SU-DHL-6 (cell line): ENCODE measurements around the gene ADCY7.

Source experiments
- H2AFZ ChIP-seq: fragments of 200-600 bp; sonication (generic); 2 replicates; pipeline ENCODE4 v1.6.1; 2014; ENCODE audit warnings: low read depth, mild to moderate bottlenecking, moderate library complexity, mixed read lengths, antibody characterized with exemption, low read length; ENCODE audit not compliant: severe bottlenecking
- H3F3A ChIP-seq: fragments of 200-600 bp; shearing (Covaris generic); 2 replicates; pipeline ENCODE4 v1.6.0; 2016; ENCODE audit warnings: antibody characterized with exemption, mild to moderate bottlenecking; ENCODE audit not compliant: insufficient read depth
- H3K27ac ChIP-seq: fragments of 200-600 bp; sonication (generic); 2 replicates; pipeline ENCODE4 v1.5.1; 2016; ENCODE audit warnings: low read depth, mild to moderate bottlenecking, low read length, moderate library complexity, mixed read lengths
- H3K27me3 ChIP-seq: fragments of 200-600 bp; sonication (generic), shearing (Covaris generic); 2 replicates; pipeline ENCODE4 v1.6.0; 2014; ENCODE audit warnings: mild to moderate bottlenecking, low read length
- H3K36me3 ChIP-seq: fragments of 200-600 bp; sonication (generic); 2 replicates; pipeline ENCODE4 v1.6.1; 2014; ENCODE audit warnings: mild to moderate bottlenecking, low read length, mixed read lengths
- H3K4me2 ChIP-seq: fragments of 300-600, 200-600 bp; shearing (Covaris generic), sonication (generic); 2 replicates; pipeline ENCODE4 v1.6.0; 2014; ENCODE audit warnings: low read length, low read depth, mild to moderate bottlenecking; ENCODE audit not compliant: poor library complexity, severe bottlenecking
- H3K4me3 ChIP-seq: fragments of 200-600 bp; sonication (generic); 2 replicates; pipeline ENCODE4 v1.5.1; 2014; ENCODE audit warnings: antibody characterized with exemption, low read length, mild to moderate bottlenecking, mixed read lengths; ENCODE audit not compliant: insufficient read depth, poor library complexity, severe bottlenecking
- H3K79me2 ChIP-seq: fragments of 200-600 bp; sonication (generic); 2 replicates; pipeline ENCODE4 v1.6.1; 2014; ENCODE audit warnings: mild to moderate bottlenecking, low read length, moderate library complexity; ENCODE audit not compliant: insufficient read depth
- H3K9ac ChIP-seq: fragments of 200-600 bp; sonication (generic); 2 replicates; pipeline ENCODE4 v1.7.0; 2014; ENCODE audit warnings: mild to moderate bottlenecking, low read length
- H3K9me2 ChIP-seq: fragments of 200-600 bp; sonication (generic); replicated peaks from 2 replicates; pipeline ENCODE4 v1.6.1; 2014; ENCODE audit warnings: low read length; ENCODE audit not compliant: insufficient read depth
- H3K9me3 ChIP-seq: fragments of 200-600 bp; sonication (generic); 2 replicates; pipeline ENCODE4 v1.6.1; 2014; ENCODE audit warnings: low read length, mixed read lengths; ENCODE audit not compliant: insufficient read depth
- H4K20me1 ChIP-seq: fragments of 200-600 bp; sonication (generic); 2 replicates; pipeline ENCODE4 v1.6.1; 2014; ENCODE audit warnings: low read depth, mild to moderate bottlenecking, antibody characterized with exemption, low read length, moderate library complexity, mixed read lengths
- EZH2phosphoT487 ChIP-seq: fragments of 200-600 bp; sonication (generic), shearing (Covaris generic); conservative IDR thresholded peaks from 2 replicates; pipeline ENCODE4 v1.6.1; 2018; ENCODE audit warnings: mild to moderate bottlenecking, antibody characterized with exemption, low read length, moderate library complexity, mixed read lengths
- TF ChIP-seq, protein P1 (sequence below): fragments of 200-600 bp; sonication (generic); IDR thresholded peaks from one replicate; pipeline ENCODE4 v1.5.1; 2017; ENCODE audit warnings: antibody characterized with exemption, mild to moderate bottlenecking, low read length, moderate library complexity; ENCODE audit not compliant: insufficient read depth, poor library complexity, severe bottlenecking

The ADCY7 gene

GRCh38 chr16:50360779-50361178, 94.4 kb downstream of the ADCY7 start:
- TF ChIP-seq, protein P1, sequence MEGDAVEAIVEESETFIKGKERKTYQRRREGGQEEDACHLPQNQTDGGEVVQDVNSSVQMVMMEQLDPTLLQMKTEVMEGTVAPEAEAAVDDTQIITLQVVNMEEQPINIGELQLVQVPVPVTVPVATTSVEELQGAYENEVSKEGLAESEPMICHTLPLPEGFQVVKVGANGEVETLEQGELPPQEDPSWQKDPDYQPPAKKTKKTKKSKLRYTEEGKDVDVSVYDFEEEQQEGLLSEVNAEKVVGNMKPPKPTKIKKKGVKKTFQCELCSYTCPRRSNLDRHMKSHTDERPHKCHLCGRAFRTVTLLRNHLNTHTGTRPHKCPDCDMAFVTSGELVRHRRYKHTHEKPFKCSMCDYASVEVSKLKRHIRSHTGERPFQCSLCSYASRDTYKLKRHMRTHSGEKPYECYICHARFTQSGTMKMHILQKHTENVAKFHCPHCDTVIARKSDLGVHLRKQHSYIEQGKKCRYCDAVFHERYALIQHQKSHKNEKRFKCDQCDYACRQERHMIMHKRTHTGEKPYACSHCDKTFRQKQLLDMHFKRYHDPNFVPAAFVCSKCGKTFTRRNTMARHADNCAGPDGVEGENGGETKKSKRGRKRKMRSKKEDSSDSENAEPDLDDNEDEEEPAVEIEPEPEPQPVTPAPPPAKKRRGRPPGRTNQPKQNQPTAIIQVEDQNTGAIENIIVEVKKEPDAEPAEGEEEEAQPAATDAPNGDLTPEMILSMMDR = no peak
- no peak for TF ChIP-seq EZH2phosphoT487
- no peak overlapping the region for H3K4me2 ChIP-seq
- no peak overlapping the region for H3K27ac ChIP-seq
- H3K9me3 ChIP-seq = no peaks in the 10 kb centered on the region
- H3K79me2 ChIP-seq = peaks cover 91% of the 10 kb centered on the region
- H3K9ac ChIP-seq = no peak overlapping the region
- H3K36me3 ChIP-seq = peaks cover 36% of the 10 kb centered on the region
- no peak overlapping the region for H3K4me3 ChIP-seq
- peaks cover 8% of the 10 kb centered on the region for H4K20me1 ChIP-seq
- H2AFZ ChIP-seq = no peak overlapping the region
- H3K27me3 ChIP-seq = no peaks in the 10 kb centered on the region
- no peaks in the 10 kb centered on the region for H3K9me2 ChIP-seq
- H3F3A ChIP-seq = peaks cover 13% of the 10 kb centered on the region

DNA sequence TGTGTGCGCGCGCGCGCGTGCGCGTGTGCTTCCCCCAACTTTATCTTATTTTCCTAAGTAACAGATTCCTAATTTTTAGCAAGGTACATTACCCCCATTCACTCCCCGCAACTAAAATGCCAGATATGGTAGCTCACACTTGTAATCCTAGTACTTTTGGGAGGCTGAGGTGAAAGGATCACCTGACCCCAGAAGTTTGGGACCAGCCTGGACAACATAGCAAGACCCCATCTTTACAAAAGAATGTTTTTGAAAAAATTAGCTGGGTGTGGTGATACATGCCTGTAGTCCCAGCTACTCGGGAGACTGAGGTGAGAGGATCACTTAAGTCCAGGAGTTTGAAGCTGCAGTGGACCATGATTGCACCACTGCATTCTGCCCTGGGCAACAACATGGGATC, 97.3 kb downstream of the ADCY7 start:
- H3K27me3 ChIP-seq = no peaks in the 10 kb centered on the region
- H3K9ac ChIP-seq = no peak overlapping the region
- H3K36me3 ChIP-seq = peaks cover 43% of the 10 kb centered on the region
- H3K9me2 ChIP-seq = no peaks in the 10 kb centered on the region
- no peak overlapping the region for H3K4me3 ChIP-seq
- no peaks in the 10 kb centered on the region for H3F3A ChIP-seq
- H3K27ac ChIP-seq = no peak overlapping the region
- H3K9me3 ChIP-seq = no peaks in the 10 kb centered on the region
- peaks cover 8% of the 10 kb centered on the region for H4K20me1 ChIP-seq
- H3K4me2 ChIP-seq = no peak overlapping the region
- peaks cover 98% of the 10 kb centered on the region for H3K79me2 ChIP-seq
- H2AFZ ChIP-seq = no peak overlapping the region
- TF ChIP-seq, protein P1 = no peak
- TF ChIP-seq EZH2phosphoT487 = no peak

- no peak overlapping the region for H3K27ac ChIP-seq
- H3K79me2 ChIP-seq = peaks cover 75% of the 10 kb centered on the region
- peaks cover 30% of the 10 kb centered on the region for H3K36me3 ChIP-seq
- no peaks in the 10 kb centered on the region for H3K9me3 ChIP-seq
- H2AFZ ChIP-seq = no peak overlapping the region
- H3K9me2 ChIP-seq = no peaks in the 10 kb centered on the region
- TF ChIP-seq, protein P1 = no peak
- TF ChIP-seq EZH2phosphoT487 = no peak
- no peaks in the 10 kb centered on the region for H3F3A ChIP-seq
- no peaks in the 10 kb centered on the region for H3K27me3 ChIP-seq
- peak overlapping the region; percentile 91 for H3K4me2 ChIP-seq
- H4K20me1 ChIP-seq = 0 out of 2 replicates have a peak, but pooled peaks cover 4% of the 10 kb centered on the region
- no peak overlapping the region for H3K4me3 ChIP-seq
- 0 out of 2 replicates have a peak overlapping the region, but pooled peaks have one; percentile 17 for H3K9ac ChIP-seq
Observed at GRCh38 chr16:50365791-50366575, 99.6 kb downstream of the ADCY7 start.
